Sigmoid colon (tissue), 7 donors: ENCODE measurements around the gene RALGDS. TPM values are rescaled to one million over a fixed set of nuclear protein-coding genes. Genes with fewer than 3 reads are reported as not detected.

Experiments
- DNase-seq: peaks from one replicate; pipeline ENCODE4 v3.0.0-alpha.2; 2019
- H3K27ac ChIP-seq, 4 donors: fragments of 200-600 bp; sonication (generic); one replicate each; pipeline ENCODE4 v1.5.1; 2016 to 2019; ENCODE audit warnings: mild to moderate bottlenecking in 1 of 4
- H3K27me3 ChIP-seq, 3 donors: fragments of 200-600 bp; sonication (generic); one replicate each; pipeline ENCODE4 v1.5.1; 2019; ENCODE audit warnings: mild to moderate bottlenecking in 1 of 3
- H3K36me3 ChIP-seq, 4 donors: fragments of 200-600 bp; sonication (generic); one replicate each; pipeline ENCODE4 v1.5.1; 2016 to 2019
- H3K4me1 ChIP-seq, 4 donors: fragments of 200-600 bp; sonication (generic); one replicate each; pipeline ENCODE4 v1.5.1; 2017 to 2019
- H3K4me3 ChIP-seq, 4 donors: fragments of 200-600 bp; sonication (generic); one replicate each; pipeline ENCODE4 v1.5.1; 2017 to 2019; ENCODE audit warnings: mild to moderate bottlenecking in 2 of 4, moderate library complexity in 1 of 4
- H3K9me3 ChIP-seq, 4 donors: fragments of 200-600 bp in 3 of 4; sonication (generic) in 3 of 4; one replicate each; pipeline versions ENCODE4 v1.5.1 to v1.6.1; 2013 to 2019
- CTCF ChIP-seq, 4 experiments: fragments of 450-650 bp in 3 of 4; fragments of 200-600 bp in 1 of 4; IDR thresholded peaks; one replicate each; pipeline ENCODE4 v1.5.1; 2016 to 2019; ENCODE audit warnings: antibody characterized with exemption in 4 of 4, mild to moderate bottlenecking in 3 of 4, moderate library complexity in 2 of 4
- EP300 ChIP-seq, 4 donors: sonication (generic); formaldehyde crosslinking; IDR thresholded peaks; one replicate each; pipeline ENCODE4 v1.6.1; 2017; ENCODE audit warnings: antibody characterized with exemption in 4 of 4
- POLR2A ChIP-seq, 2 donors: fragments of 450-650 bp; IDR thresholded peaks; one replicate each; pipeline ENCODE4 v1.6.1; 2016; ENCODE audit warnings: antibody characterized with exemption in 2 of 2, mild to moderate bottlenecking in 2 of 2, moderate library complexity in 2 of 2
- POLR2AphosphoS5 ChIP-seq, 4 donors: sonication (generic); formaldehyde crosslinking; IDR thresholded peaks; one replicate each; pipeline ENCODE4 v1.6.1; 2017; ENCODE audit warnings: antibody characterized with exemption in 4 of 4
- WGBS, 2 donors: extraction: QIAGEN DNeasy Blood & Tissue Kit; methylation state at CpG; one replicate each; pipeline ENCODE4 v1.1.7; 2013; 5-methylcytosine and 5-hydroxymethylcytosine counted together
- intact Hi-C: fragments of 100-400 bp; cut with DNase I; formaldehyde crosslinking; loops from one replicate; pipeline ENCODE4 v1.15.1; 2023
- polyA plus RNA-seq, 3 donors: library from polyadenylated mRNA; stranded (reverse); fragments of 200-250 nt; gene quantifications; one replicate each; pipeline ENCODE4 v1.2.3, GENCODE V29; 2013
- total RNA-seq, 4 donors: library from RNA; depleted of rRNA; stranded (reverse); fragments of >200 nt; gene quantifications; one replicate each; pipeline ENCODE4 v1.1.0, GENCODE V29; 2016
- donor health status: healthy with polysubstance abuse.
- donor health status: Bipolar disorder and iron deficiency.
- donor health status: healthy.

RALGDS gene
- total and polyA plus RNA-seq, 7 donors: 27.6 to 52.7 (median 39.6) TPM

GRCh38 chr9:133121915-133122550 is 993 bp upstream of the RALGDS start:
- peak; percentile 77 for DNase-seq
- WGBS, 2 donors: 81 to 83% methylated on average over 8 of the region's 8 CpGs
- H3K4me1 ChIP-seq: peaks cover 0 to 73% (median 63%) of the 10 kb centered on the region in 4 donors
- peak overlapping the region; percentile 89 to 94 (median 93) for H3K27ac ChIP-seq
- no peaks in the 10 kb centered on the region for H3K36me3 ChIP-seq
- H3K27me3 ChIP-seq: no peaks in the 10 kb centered on the region
- no peak overlapping the region for H3K4me3 ChIP-seq
- intact Hi-C loops: loop anchor here (2.0 kb wide), 1 partner anchor 27 kb away; no protein-coding TSS in a partner anchor
- TF ChIP-seq CTCF (IDR thresholded peaks at IDR 0.05) (no peak), EP300 (IDR thresholded peaks at IDR 0.05) (no peak), POLR2AphosphoS5 (IDR thresholded peaks at IDR 0.05) (no peak), POLR2A (IDR thresholded peaks at IDR 0.05) (no peak)
- H3K9me3 ChIP-seq: no peaks in the 10 kb centered on the region

- Histone ChIP-seq H3K4me1 (peaks cover 0 to 75% (median 63%) of the 10 kb centered on the region in 4 donors), H3K27me3 (no peaks in the 10 kb centered on the region), H3K36me3 (no peaks in the 10 kb centered on the region), H3K9me3 (no peaks in the 10 kb centered on the region), H3K4me3 (peak overlapping the region; percentile 65 to 94 (median 82)), H3K27ac (peak overlapping the region; percentile 89 to 94 (median 93))
- TF ChIP-seq POLR2A (IDR thresholded peaks at IDR 0.05) (no peak), POLR2AphosphoS5 (IDR thresholded peaks at IDR 0.05) (no peak), EP300 (IDR thresholded peaks at IDR 0.05) (no peak), CTCF (IDR thresholded peaks at IDR 0.05) (no peak)
- peak; percentile 75 for DNase-seq
- intact Hi-C loops: loop anchor here (2.0 kb wide), 1 partner anchor 28 kb away; no protein-coding TSS in a partner anchor
- 1 to 2% methylated on average over 66 of the region's 66 CpGs for WGBS, 2 donors
These were observed 391 bp downstream of the RALGDS start for GRCh38 chr9:133120501-133121197.

GRCh38 chr9:133119846-133120500 is 1.1 kb downstream of the RALGDS start:
- Histone ChIP-seq H3K27me3 (no peaks in the 10 kb centered on the region), H3K4me3 (peak overlapping the region; percentile 65 to 94 (median 82)), H3K27ac (peak overlapping the region; percentile 89 to 94 (median 93)), H3K36me3 (no peaks in the 10 kb centered on the region), H3K4me1 (peaks cover 0 to 80% (median 66%) of the 10 kb centered on the region in 4 donors), H3K9me3 (no peaks in the 10 kb centered on the region)
- intact Hi-C loops: loop anchor here (2.0 kb wide), 1 partner anchor 29 kb away; no protein-coding TSS in a partner anchor
- TF ChIP-seq POLR2A (IDR thresholded peaks at IDR 0.05) (no peak), CTCF (IDR thresholded peaks at IDR 0.05) (no peak), EP300 (IDR thresholded peaks at IDR 0.05) (no peak), POLR2AphosphoS5 (IDR thresholded peaks at IDR 0.05) (peak in 1 of 4 donors; percentile 10)
- 47 to 54% methylated on average over 21 of the region's 21 CpGs for WGBS, 2 donors
- peak; percentile 79 for DNase-seq

- TF ChIP-seq POLR2AphosphoS5 (IDR thresholded peaks at IDR 0.05) (peak in 2 of 4 donors; percentile 15 to 30), EP300 (IDR thresholded peaks at IDR 0.05) (no peak)
- WGBS, 2 donors: 76 to 84% methylated on average over 21 of the region's 21 CpGs
- peak overlapping the region; percentile 89 to 94 (median 93) for H3K27ac ChIP-seq
- H3K27me3 ChIP-seq: no peaks in the 10 kb centered on the region
- H3K4me1 ChIP-seq: peaks cover 0 to 87% (median 73%) of the 10 kb centered on the region in 4 donors
- intact Hi-C loops: no loop called here
- peak overlapping the region; percentile 65 to 94 (median 82) for H3K4me3 ChIP-seq
- DNase-seq: peak; percentile 84
- H3K36me3 ChIP-seq: no peaks in the 10 kb centered on the region
- no peaks in the 10 kb centered on the region for H3K9me3 ChIP-seq
These were observed 1.8 kb downstream of the RALGDS start for GRCh38 chr9:133119103-133119845.
